GM18519 (cell line): Measurements from ENCODE around the gene ERICH2.

Experiments used
- ATAC-seq: cut with Tn5 transposase; IDR thresholded peaks from one replicate; pipeline ENCODE4 v1.9.1; 2021; ENCODE audit warnings: mild to moderate bottlenecking, moderate library complexity; ENCODE audit not compliant: unreplicated experiment, low FRiP score

ERICH2 gene

DNA sequence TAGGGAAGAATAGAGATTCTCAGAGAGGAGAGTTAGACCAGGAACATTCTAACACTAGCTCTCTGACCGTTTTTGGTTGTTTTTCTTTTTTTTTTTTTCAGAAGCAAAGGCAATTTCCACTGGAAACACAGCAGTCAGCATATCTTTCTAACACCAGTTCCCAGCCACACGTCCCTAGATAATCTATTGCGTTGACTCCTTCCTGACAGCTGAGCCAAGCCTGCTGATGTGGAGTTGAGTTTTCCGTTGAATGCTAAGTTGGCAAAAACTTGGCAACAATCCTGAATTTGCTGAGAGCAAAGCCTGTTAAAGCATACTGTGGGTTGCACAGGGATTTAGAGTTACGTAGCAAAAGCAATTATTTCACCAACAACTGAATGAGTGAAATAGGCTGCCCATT is 65.8 kb downstream of the ERICH2 start:
- no peak for ATAC-seq

GRCh38 chr2:170840717-170841210 is 70.6 kb downstream of the ERICH2 start:
- no peak for ATAC-seq

DNA sequence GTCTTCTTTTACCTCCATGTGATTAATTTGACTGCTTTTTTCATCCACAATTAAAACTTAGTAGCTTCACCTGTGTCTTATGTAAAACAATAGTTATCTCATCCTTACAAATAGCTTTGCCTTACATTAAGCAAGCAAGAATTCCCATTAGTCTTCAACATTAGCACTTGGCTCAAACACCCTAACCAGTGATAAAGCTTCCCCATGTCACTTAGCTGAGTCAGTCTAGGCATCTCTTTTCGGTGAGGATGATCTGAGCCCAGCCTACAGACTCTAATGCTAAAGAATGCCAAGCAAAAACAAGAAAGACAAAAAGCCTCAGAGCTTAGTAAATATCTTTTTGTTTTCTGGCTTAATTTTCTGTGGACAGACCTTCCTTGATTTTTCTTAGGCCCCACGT is 72.6 kb downstream of the ERICH2 start:
- ATAC-seq, result no peak

DNA sequence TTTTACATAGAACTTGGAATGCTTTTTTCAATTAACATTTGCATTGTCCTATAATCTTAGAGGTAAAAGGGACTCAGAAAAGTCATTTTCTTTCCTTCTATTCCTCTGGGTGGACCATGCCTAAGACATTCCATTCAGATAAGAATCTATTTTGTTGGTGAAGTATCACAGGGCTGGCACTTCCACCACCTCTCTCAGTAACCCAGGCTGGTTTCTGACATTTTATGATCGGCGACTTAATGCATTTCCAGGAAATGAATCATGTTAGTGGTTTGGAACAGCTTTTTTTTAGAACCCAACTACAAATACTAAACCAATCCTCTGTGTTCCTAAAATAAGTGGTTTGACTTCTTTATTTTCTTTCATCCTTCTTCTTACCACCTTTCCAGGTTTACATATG is 73.5 kb downstream of the ERICH2 start:
- no peak for ATAC-seq

DNA sequence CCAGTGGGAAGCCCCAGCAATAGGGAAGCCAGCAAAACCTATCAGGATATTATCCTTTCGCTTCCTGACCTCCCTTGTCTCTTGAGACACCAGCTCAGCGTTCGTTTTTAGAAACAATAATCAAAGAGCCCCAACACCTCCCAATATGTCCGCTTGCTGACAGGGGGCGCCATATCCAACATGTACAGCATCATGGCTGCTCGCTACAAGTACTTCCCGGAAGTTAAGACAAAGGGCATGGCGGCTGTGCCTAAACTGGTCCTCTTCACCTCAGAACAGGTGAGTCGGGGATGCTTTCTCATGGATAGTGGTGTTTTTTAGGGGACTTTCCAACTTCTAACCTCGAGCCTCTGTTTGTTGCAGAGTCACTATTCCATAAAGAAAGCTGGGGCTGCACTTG is 75.2 kb downstream of the ERICH2 start:
- no peak for ATAC-seq

- ATAC-seq, result no peak
Observed at GRCh38 chr2:170846314-170846713, 76.1 kb downstream of the ERICH2 start.

GRCh38 chr2:170847716-170848115 is 77.5 kb downstream of the ERICH2 start:
- ATAC-seq, result no peak
